ENCODE data around the gene HSDL2. TPM values are rescaled to one million over a fixed set of nuclear protein-coding genes. Genes with fewer than 3 reads are reported as not detected.

The HSDL2 gene
- total and polyA plus RNA-seq, 2 of the 4 experiments (the other 2 are of a cell fraction), result 17.7 to 65.8 TPM

DNA sequence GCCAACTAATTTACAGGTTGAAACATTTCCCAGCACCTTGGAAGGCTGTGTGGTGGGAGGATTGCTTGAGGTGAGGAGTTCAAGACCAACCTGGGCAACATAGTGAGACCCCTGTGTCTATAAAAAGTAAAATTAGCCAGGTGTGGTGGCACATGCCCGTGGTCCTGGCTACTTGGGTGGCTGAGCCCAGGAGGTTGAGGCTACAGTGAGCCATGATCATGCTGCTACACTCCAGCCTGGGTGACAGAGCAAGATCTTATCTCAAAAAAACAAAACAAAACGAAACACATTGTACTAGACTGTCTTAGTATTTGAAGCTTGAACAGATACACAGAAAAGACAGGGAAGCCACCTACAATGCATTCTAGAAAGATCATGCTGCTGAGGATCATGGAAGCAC lies 2.8 kb upstream of the HSDL2 start:
- Histone ChIP-seq H3K9ac (ENCODE audit: low read depth, low read length) (no peak overlapping the region), H3K36me3 (ENCODE audit: control insufficient read depth, insufficient read depth, low read length) (no peaks in the 10 kb centered on the region), H3K23ac (ENCODE audit: low read depth, low read length) (no peak overlapping the region), H3K14ac (replicated peaks; ENCODE audit: low read depth, low read length) (no peak overlapping the region), H3K56ac (ENCODE audit: extremely low read depth, insufficient read depth, low read length) (no peak overlapping the region), H3K4me1 (ENCODE audit: control insufficient read depth, insufficient read depth, low read length) (0 out of 2 replicates have a peak, but pooled peaks cover 1% of the 10 kb centered on the region), H3K4me2 (ENCODE audit: low read depth, low read length) (no peak overlapping the region), H4K91ac (ENCODE audit: insufficient read depth, low read depth, low read length) (no peak overlapping the region), H3K4ac (ENCODE audit: low read depth, low read length) (no peak overlapping the region), H3K27me3 (ENCODE audit: control insufficient read depth, insufficient read depth, low read length) (no peaks in the 10 kb centered on the region), H3K9me3 (ENCODE audit: control insufficient read depth, insufficient read depth, low read length) (no peaks in the 10 kb centered on the region), H4K5ac (ENCODE audit: low read depth, low read length) (no peak overlapping the region), H2BK5ac (ENCODE audit: low read depth, low read length, poor library complexity, severe bottlenecking) (no peak overlapping the region), H2AK9ac (replicated peaks; ENCODE audit: low read depth, low read length, poor library complexity) (no peak overlapping the region), H3K18ac (ENCODE audit: low read depth, low read length) (no peak overlapping the region), H2BK120ac (ENCODE audit: low read depth, low read length) (no peak overlapping the region), H3K4me3 (ENCODE audit: insufficient read depth, low read depth, low read length) (no peak overlapping the region), H2AFZ (replicated peaks; ENCODE audit: low read length, poor library complexity) (no peak overlapping the region), H3K27ac (ENCODE audit: insufficient read depth, low read length) (no peak overlapping the region), H4K8ac (ENCODE audit: low read depth in 2 of 2, low read length in 2 of 2) (no peak overlapping the region), H2BK20ac (ENCODE audit: low read depth, low read length) (no peak overlapping the region), H2BK15ac (ENCODE audit: low read depth, low read length) (no peak overlapping the region), H3K79me1 (ENCODE audit: low read depth in 1 of 2, low read length in 2 of 2) (peaks cover 13 to 36% of the 10 kb centered on the region in 2 experiments), H3K9me1 (ENCODE audit: insufficient read depth, low read length) (peaks cover 5% of the 10 kb centered on the region), H2AK5ac (ENCODE audit: low read depth, low read length) (no peak overlapping the region), H4K20me1 (ENCODE audit: insufficient read depth, low read length) (no peaks in the 10 kb centered on the region)
- intact Hi-C loops (cut with micrococcal nuclease), result no loop called here
- ATAC-seq (ENCODE audit: low read depth) (no peak), DNase-seq (no peak)
- ChIA-PET CTCF (interaction anchor here (0.8 to 1.5 kb wide), 2 partner anchors 11 to 526 kb away, joined by 3 to 5 read pairs; no protein-coding TSS in a partner anchor), POLR2A (ENCODE audit: unreplicated experiment) (no interaction called here)
- in situ Hi-C loops (cut with MboI; ENCODE audit: low sequenced_read_pairs), result no loop called here
- dilution Hi-C loops (cut with HindIII; ENCODE audit: low sequenced_read_pairs, unreplicated experiment), result no loop called here
- WGBS, 2 experiments (ENCODE audit: extremely low coverage in 2 of 2, insufficient read length in 1 of 2), result no CpG with 5 or more reads among the region's 2 CpGs
- no TSS peak for BruUV-seq (replicated peaks)
- TF ChIP-seq FOS (IDR thresholded peaks at IDR 0.05; ENCODE audit: low read depth, low read length), result no peak
- TF ChIP-seq, protein P1, sequence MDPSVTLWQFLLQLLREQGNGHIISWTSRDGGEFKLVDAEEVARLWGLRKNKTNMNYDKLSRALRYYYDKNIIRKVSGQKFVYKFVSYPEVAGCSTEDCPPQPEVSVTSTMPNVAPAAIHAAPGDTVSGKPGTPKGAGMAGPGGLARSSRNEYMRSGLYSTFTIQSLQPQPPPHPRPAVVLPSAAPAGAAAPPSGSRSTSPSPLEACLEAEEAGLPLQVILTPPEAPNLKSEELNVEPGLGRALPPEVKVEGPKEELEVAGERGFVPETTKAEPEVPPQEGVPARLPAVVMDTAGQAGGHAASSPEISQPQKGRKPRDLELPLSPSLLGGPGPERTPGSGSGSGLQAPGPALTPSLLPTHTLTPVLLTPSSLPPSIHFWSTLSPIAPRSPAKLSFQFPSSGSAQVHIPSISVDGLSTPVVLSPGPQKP (IDR thresholded peaks at IDR 0.05; ENCODE audit: borderline replicate concordance, low read depth, low read length), result no peak
- no peak for TF ChIP-seq RCOR1 (IDR thresholded peaks at IDR 0.05; ENCODE audit: insufficient replicate concordance, low read length)
- TF ChIP-seq RAD21 (IDR thresholded peaks at IDR 0.05; ENCODE audit: low read length), result no peak
- TF ChIP-seq BHLHE40 (IDR thresholded peaks at IDR 0.05; ENCODE audit: low read depth, low read length), result no peak
- TF ChIP-seq POLR2A (IDR thresholded peaks at IDR 0.05; ENCODE audit: low read depth, low read length), result no peak
- TF ChIP-seq USF2 (IDR thresholded peaks at IDR 0.05; ENCODE audit: low read depth, low read length), result no peak
- TF ChIP-seq, protein P2, sequence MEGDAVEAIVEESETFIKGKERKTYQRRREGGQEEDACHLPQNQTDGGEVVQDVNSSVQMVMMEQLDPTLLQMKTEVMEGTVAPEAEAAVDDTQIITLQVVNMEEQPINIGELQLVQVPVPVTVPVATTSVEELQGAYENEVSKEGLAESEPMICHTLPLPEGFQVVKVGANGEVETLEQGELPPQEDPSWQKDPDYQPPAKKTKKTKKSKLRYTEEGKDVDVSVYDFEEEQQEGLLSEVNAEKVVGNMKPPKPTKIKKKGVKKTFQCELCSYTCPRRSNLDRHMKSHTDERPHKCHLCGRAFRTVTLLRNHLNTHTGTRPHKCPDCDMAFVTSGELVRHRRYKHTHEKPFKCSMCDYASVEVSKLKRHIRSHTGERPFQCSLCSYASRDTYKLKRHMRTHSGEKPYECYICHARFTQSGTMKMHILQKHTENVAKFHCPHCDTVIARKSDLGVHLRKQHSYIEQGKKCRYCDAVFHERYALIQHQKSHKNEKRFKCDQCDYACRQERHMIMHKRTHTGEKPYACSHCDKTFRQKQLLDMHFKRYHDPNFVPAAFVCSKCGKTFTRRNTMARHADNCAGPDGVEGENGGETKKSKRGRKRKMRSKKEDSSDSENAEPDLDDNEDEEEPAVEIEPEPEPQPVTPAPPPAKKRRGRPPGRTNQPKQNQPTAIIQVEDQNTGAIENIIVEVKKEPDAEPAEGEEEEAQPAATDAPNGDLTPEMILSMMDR (conservative IDR thresholded peaks at IDR 0.05; ENCODE audit: low read depth, low read length), result no peak
- no peak for TF ChIP-seq RFX5 (IDR thresholded peaks at IDR 0.05; ENCODE audit: low read depth, low read length)
- no peak for TF ChIP-seq MXI1 (IDR thresholded peaks at IDR 0.05; ENCODE audit: borderline replicate concordance, low read depth, low read length)
- TF ChIP-seq MAZ (IDR thresholded peaks at IDR 0.05; ENCODE audit: borderline replicate concordance, low read depth, low read length), result no peak
- TF ChIP-seq MAFK (IDR thresholded peaks at IDR 0.05; ENCODE audit: low read depth, low read length), result no peak
- no peak for TF ChIP-seq CHD1 (IDR thresholded peaks at IDR 0.05; ENCODE audit: low read depth, low read length)
- TF ChIP-seq SMC3 (IDR thresholded peaks at IDR 0.05; ENCODE audit: low read depth, low read length), result no peak
- TF ChIP-seq CEBPB (IDR thresholded peaks at IDR 0.05; ENCODE audit: low read depth, low read length), result no peak
- no peak for TF ChIP-seq NFE2L2 (IDR thresholded peaks at IDR 0.05; ENCODE audit: low read depth, low read length)
